Transverse colon (tissue), 4 donors: Measurements from ENCODE around the gene RGS19. TPM values are rescaled to one million over a fixed set of nuclear protein-coding genes. Genes with fewer than 3 reads are reported as not detected.
A peak's percentile ranks its signal among the peaks of the same experiment; 100 is the strongest.

ENCODE experiments used
- DNase-seq: peaks from one replicate; pipeline ENCODE4 v3.0.0-alpha.2; 2019
- H3K27ac ChIP-seq, 4 donors: fragments of 200-600 bp; sonication (generic); 2 replicates each; pipeline ENCODE4 v1.5.1; 2016 to 2018; ENCODE audit warnings: inconsistent platforms in 4 of 4
- H3K27me3 ChIP-seq: fragments of 200-600 bp; sonication (generic); 2 replicates; pipeline ENCODE4 v1.5.1; 2017; ENCODE audit warnings: inconsistent platforms
- H3K36me3 ChIP-seq, 4 donors: fragments of 200-600 bp; sonication (generic); 2 replicates each; pipeline ENCODE4 v1.5.1; 2017 to 2019; ENCODE audit warnings: inconsistent platforms in 4 of 4
- H3K4me1 ChIP-seq, 4 donors: fragments of 200-600 bp; sonication (generic); 2 replicates each; pipeline ENCODE4 v1.5.1; 2017 to 2020; ENCODE audit warnings: inconsistent platforms in 4 of 4
- H3K4me3 ChIP-seq, 4 donors: fragments of 200-600 bp; sonication (generic); 1 replicate in 1 of 4; 2 replicates in 3 of 4; pipeline versions ENCODE4 v1.5.1 to v1.6.1; 2017 to 2019; ENCODE audit warnings: inconsistent platforms in 4 of 4
- H3K9me3 ChIP-seq, 2 donors: fragments of 200-600 bp; sonication (generic); 2 replicates each; pipeline ENCODE4 v1.5.1; 2017 to 2019; ENCODE audit warnings: inconsistent platforms in 2 of 2
- CTCF ChIP-seq, 5 experiments: fragments of 200-600 bp in 3 of 5; fragments of 450-650 bp in 2 of 5; sonication (generic) in 3 of 5; IDR thresholded peaks; 1 replicate in 2 of 5; 2 replicates in 3 of 5; pipeline ENCODE4 v1.5.1; 2016 to 2017; ENCODE audit warnings: antibody characterized with exemption in 5 of 5, inconsistent platforms in 3 of 5, mild to moderate bottlenecking in 2 of 5, moderate library complexity in 1 of 5
- EP300 ChIP-seq: sonication (generic); formaldehyde crosslinking; IDR thresholded peaks from one replicate; pipeline ENCODE4 v1.6.1; 2017; ENCODE audit warnings: antibody characterized with exemption, low read depth
- POLR2A ChIP-seq: fragments of 450-650 bp; IDR thresholded peaks from one replicate; pipeline ENCODE4 v1.6.1; 2016; ENCODE audit warnings: antibody characterized with exemption, mild to moderate bottlenecking, moderate library complexity
- POLR2AphosphoS5 ChIP-seq, 3 donors: sonication (generic); formaldehyde crosslinking; IDR thresholded peaks; one replicate each; pipeline ENCODE4 v1.6.1; 2016; ENCODE audit warnings: antibody characterized with exemption in 3 of 3
- WGBS, 2 donors: methylation state at CpG; one replicate each; pipeline ENCODE4 v1.1.5; 2018; ENCODE audit warnings: low coverage in 1 of 2; 5-methylcytosine and 5-hydroxymethylcytosine counted together
- in situ Hi-C, 4 donors: fragments of 200-750 bp; cut with MboI; loops; one replicate each; pipeline versions ENCODE4 v1.15.0 to v1.15.1; 2017; ENCODE audit warnings: low sequenced_read_pairs in 3 of 4, low pct_ligation_motif_present in 1 of 4, low pct_unique_long_range_greater_than_20kb in 1 of 4
- intact Hi-C: fragments of 100-400 bp; cut with DNase I; formaldehyde crosslinking; loops from one replicate; pipeline ENCODE4 v1.15.1; 2023; ENCODE audit warnings: low total_unique reads
- total RNA-seq, 4 donors: library from RNA; depleted of rRNA; stranded (reverse); fragments of >200 nt; gene quantifications; one replicate each; pipeline ENCODE4 v1.1.0, GENCODE V29; 2016

Gene RGS19
- total RNA-seq, 4 donors from 2014 or later = 5.5 to 37.4 (median 10.8) TPM; not detected in 1

GRCh38 chr20:64047968-64048401, 31.3 kb downstream of the RGS19 start:
- intact Hi-C loops (no loop called here), in situ Hi-C loops (no loop called here)
- Histone ChIP-seq H3K9me3 (no peaks in the 10 kb centered on the region), H3K4me3 (peak overlapping the region in 2 of 4 donors; percentile 1 to 17), H3K27me3 (peaks cover 96% of the 10 kb centered on the region), H3K4me1 (peaks cover 0 to 5% (median 4%) of the 10 kb centered on the region in 4 donors), H3K27ac (no peak overlapping the region), H3K36me3 (no peaks in the 10 kb centered on the region)
- 37% methylated on average over 46 of the region's 49 CpGs; no CpG with 5 or more reads in 1 of the 2 donors for WGBS, 2 donors
- DNase-seq = no peak
- TF ChIP-seq POLR2A (no peak), EP300 (no peak), CTCF (IDR thresholded peaks at IDR 0.05) (no peak), POLR2AphosphoS5 (IDR thresholded peaks at IDR 0.05) (no peak)

DNA sequence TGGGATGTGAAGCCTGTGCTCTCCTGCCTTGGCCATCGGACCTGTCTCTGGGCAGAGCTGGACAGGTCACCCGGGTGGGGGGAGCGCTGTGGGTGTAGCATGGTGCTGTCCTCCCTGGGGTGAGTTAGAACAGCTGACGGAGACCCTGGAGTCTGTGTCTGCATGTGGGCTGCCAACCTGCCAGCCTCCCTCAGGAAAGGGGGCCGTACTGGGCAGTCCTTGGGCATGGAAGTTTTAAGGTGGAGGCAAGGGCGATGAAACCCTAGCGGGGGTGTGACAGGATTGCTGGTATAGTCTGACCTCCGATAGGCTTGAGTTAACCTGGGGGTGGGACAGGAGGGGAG, 32.3 kb downstream of the RGS19 start:
- intact Hi-C loops = no loop called here
- no peak for TF ChIP-seq EP300
- no peak for TF ChIP-seq POLR2A
- TF ChIP-seq POLR2AphosphoS5 (IDR thresholded peaks at IDR 0.05) = no peak
- no peak for TF ChIP-seq CTCF (IDR thresholded peaks at IDR 0.05)
- Histone ChIP-seq H3K4me1 (peaks cover 4 to 10% (median 9%) of the 10 kb centered on the region in 4 donors), H3K36me3 (no peaks in the 10 kb centered on the region), H3K27me3 (peaks cover 92% of the 10 kb centered on the region), H3K9me3 (no peaks in the 10 kb centered on the region), H3K4me3 (no peak overlapping the region), H3K27ac (no peak overlapping the region)
- no peak for DNase-seq
- 82% methylated on average over 8 of the region's 8 CpGs; no CpG with 5 or more reads in 1 of the 2 donors for WGBS, 2 donors
- in situ Hi-C loops = no loop called here

DNA sequence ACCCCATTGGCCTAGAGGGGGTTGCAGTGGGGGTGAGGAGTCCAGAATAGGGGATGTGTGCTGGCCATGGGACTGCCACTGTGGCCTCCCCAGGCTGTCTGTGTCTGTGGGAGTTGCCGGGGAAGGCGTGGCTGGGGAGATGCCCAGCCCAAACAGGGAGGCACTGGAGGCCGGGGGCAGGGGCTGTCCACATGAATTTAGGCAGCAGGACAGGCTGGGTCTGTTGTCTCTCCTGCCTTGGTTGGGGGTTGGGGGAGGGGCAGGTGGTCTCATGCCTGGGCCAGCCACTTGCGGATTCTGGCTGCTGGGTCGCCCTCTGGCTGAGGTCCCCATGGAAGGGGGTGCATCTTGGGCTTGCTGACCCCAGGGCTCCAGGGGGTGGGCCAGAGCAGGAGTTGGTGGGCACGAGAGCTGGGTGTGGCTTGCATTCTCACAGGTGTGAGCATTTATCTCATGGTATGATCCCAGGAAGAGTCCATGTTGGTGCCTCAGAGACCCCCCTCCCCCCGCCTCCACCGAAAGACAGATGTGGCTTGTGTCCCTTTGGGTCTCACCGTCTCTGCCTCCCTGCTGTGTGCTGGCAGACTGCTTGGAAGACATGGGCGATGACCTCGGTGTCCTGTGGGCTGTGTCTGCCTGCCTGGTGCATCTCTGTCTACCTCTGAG, 33.8 kb downstream of the RGS19 start:
- no peak overlapping the region for H3K4me3 ChIP-seq
- in situ Hi-C loops = no loop called here
- no peaks in the 10 kb centered on the region for H3K9me3 ChIP-seq
- no peaks in the 10 kb centered on the region for H3K36me3 ChIP-seq
- intact Hi-C loops = no loop called here
- no peak for TF ChIP-seq POLR2AphosphoS5 (IDR thresholded peaks at IDR 0.05)
- TF ChIP-seq CTCF (IDR thresholded peaks at IDR 0.05) = no peak
- no peak for TF ChIP-seq EP300
- TF ChIP-seq POLR2A = no peak
- no peak overlapping the region for H3K27ac ChIP-seq
- H3K4me1 ChIP-seq = peaks cover 6 to 17% (median 14%) of the 10 kb centered on the region in 4 donors
- no peak for DNase-seq
- peaks cover 92% of the 10 kb centered on the region for H3K27me3 ChIP-seq
- 64% methylated on average over 11 of the region's 11 CpGs; no CpG with 5 or more reads in 1 of the 2 donors for WGBS, 2 donors

GRCh38 chr20:64044484-64045247, 34.7 kb downstream of the RGS19 start:
- peaks cover 6 to 14% (median 12%) of the 10 kb centered on the region in 4 donors for H3K4me1 ChIP-seq
- no peak for DNase-seq
- H3K27me3 ChIP-seq = peaks cover 92% of the 10 kb centered on the region
- intact Hi-C loops = no loop called here
- in situ Hi-C loops = no loop called here
- no peak for TF ChIP-seq CTCF (IDR thresholded peaks at IDR 0.05)
- TF ChIP-seq POLR2A = no peak
- TF ChIP-seq POLR2AphosphoS5 (IDR thresholded peaks at IDR 0.05) = no peak
- no peak for TF ChIP-seq EP300
- WGBS, 2 donors = 66% methylated on average over 14 of the region's 14 CpGs; no CpG with 5 or more reads in 1 of the 2 donors
- no peak overlapping the region for H3K27ac ChIP-seq
- no peaks in the 10 kb centered on the region for H3K36me3 ChIP-seq
- no peaks in the 10 kb centered on the region for H3K9me3 ChIP-seq
- H3K4me3 ChIP-seq = no peak overlapping the region
